Camera-type eye (tissue), 1 donor: ENCODE results near the gene LHFPL6. TPM values are rescaled to one million over a fixed set of nuclear protein-coding genes. Genes with fewer than 3 reads are reported as not detected.

ENCODE experiments used
- total RNA-seq: library from RNA; depleted of rRNA; stranded (reverse); fragments of >200 nt; gene quantifications from one replicate; pipeline ENCODE4 v1.2.3, GENCODE V29; 2014

The LHFPL6 gene
- total RNA-seq, result 88.5 TPM

DNA sequence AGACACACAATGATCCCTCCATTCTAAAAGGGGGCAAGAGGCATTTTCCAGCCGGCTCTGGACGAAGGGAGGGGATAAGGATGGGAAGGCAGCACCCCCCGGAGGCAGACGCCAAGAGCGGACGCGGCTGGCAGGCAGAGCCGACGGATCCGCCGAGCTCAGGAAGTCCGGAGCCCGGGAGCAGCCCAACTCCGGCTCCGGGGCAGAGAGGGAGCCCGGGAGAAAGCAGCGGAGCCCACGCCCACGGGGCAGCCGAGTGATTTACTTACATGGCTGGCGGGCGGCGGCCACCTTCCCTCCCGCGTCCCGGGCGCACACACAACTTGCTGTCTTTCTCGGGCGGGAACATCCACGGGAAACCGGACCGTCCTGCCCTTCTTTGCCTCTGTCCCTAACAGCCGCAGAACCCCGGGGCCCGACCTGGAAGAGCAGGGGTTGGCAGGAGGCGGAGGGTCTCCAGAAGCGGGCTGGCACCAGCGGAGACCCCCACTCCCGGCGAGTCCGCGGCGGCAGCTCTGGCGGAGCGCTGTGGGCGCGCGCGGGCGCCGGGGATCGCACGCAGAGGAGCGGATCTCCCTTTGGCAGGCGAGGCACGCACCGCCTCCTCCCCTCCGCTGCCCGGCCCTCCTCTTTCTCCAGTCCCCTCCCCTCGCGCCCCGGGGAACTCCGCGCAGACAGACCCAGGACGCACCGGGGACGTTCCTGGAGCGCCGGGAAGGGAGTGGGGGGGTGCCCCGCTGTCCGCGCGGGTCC lies at the start of gene LHFPL6:
TSS of gene LHFPL6 (minus strand) at position 580 of the 753 bp plus-strand sequence.

Other genes starting within 250 kb of the LHFPL6 start
- 84.1 TPM for gene COG6, start 52.5 kb upstream of the LHFPL6 start, total RNA-seq